K562 (cell line): ENCODE data around the gene AK2. TPM values are rescaled to one million over a fixed set of nuclear protein-coding genes. Genes with fewer than 3 reads are reported as not detected.

Experiments
- BCL6 ChIP-seq: fragments of 250-450 bp; sonication (Bioruptor Pico); IDR thresholded peaks from 2 replicates; pipeline ENCODE4 v1.4.0; 2020
- CCAR2 ChIP-seq: fragments of 200-400 bp; formaldehyde crosslinking; IDR thresholded peaks from 2 replicates; pipeline ENCODE4 v1.6.1; 2017; ENCODE audit warnings: mild to moderate bottlenecking, low read depth, low read length
- EP300 ChIP-seq: IDR thresholded peaks from 2 replicates; pipeline ENCODE4 v1.6.1; 2012; ENCODE audit warnings: low read length, improper control_type of control experiment
- HNRNPH1 ChIP-seq: fragments of 200-400 bp; formaldehyde crosslinking; optimal IDR thresholded peaks from 2 replicates; pipeline ENCODE3; 2017; ENCODE audit warnings: low read depth, mild to moderate bottlenecking, low read length, moderate library complexity
- MEF2D ChIP-seq: conservative IDR thresholded peaks from 2 replicates; pipeline ENCODE4 v1.6.1; 2016; ENCODE audit warnings: low read depth, missing genetic modification characterization, missing compliant biosample characterization
- PHF21A ChIP-seq: fragments of 450-650 bp; IDR thresholded peaks from 2 replicates; pipeline ENCODE4 v1.6.1; 2017; ENCODE audit warnings: low read depth, borderline replicate concordance
- RBM34 ChIP-seq: fragments of 200-400 bp; formaldehyde crosslinking; IDR thresholded peaks from 2 replicates; pipeline ENCODE4 v1.6.1; 2018; ENCODE audit warnings: low read length, borderline replicate concordance; ENCODE audit not compliant: insufficient read depth
- RREB1 ChIP-seq: fragments of 250-450 bp; sonication (Bioruptor Pico); IDR thresholded peaks from 2 replicates; pipeline ENCODE4 v1.4.0; 2020
- STAT6 ChIP-seq: sonication (generic); formaldehyde crosslinking; IDR thresholded peaks from 2 replicates; pipeline ENCODE4 v1.8.1; 2023; ENCODE audit warnings: mild to moderate bottlenecking, missing genetic modification reagents
- TAF9B ChIP-seq: fragments of 450-650 bp; IDR thresholded peaks from 2 replicates; pipeline ENCODE4 v1.6.1; 2018; ENCODE audit warnings: mild to moderate bottlenecking; ENCODE audit not compliant: partially characterized antibody
- TEAD2 ChIP-seq: fragments of 450-650 bp; IDR thresholded peaks from 2 replicates; pipeline ENCODE4 v1.6.1; 2016; ENCODE audit warnings: missing genetic modification characterization, control low read depth, missing compliant biosample characterization
- THRB ChIP-seq: fragments of 450-650 bp; formaldehyde crosslinking; conservative IDR thresholded peaks from 2 replicates; pipeline ENCODE4 v1.4.0; 2022; ENCODE audit warnings: mild to moderate bottlenecking, missing genetic modification characterization
- ZFP1 ChIP-seq: fragments of 450-650 bp; formaldehyde crosslinking; IDR thresholded peaks from 2 replicates; pipeline ENCODE4 v1.4.0; 2020; ENCODE audit warnings: mild to moderate bottlenecking, mixed read lengths
- ZNF184 ChIP-seq: sonication (generic); formaldehyde crosslinking; IDR thresholded peaks from 2 replicates; pipeline ENCODE4 v1.5.0; 2020; ENCODE audit warnings: missing genetic modification reagents
- ZNF384 ChIP-seq: IDR thresholded peaks from 2 replicates; pipeline ENCODE4 v1.6.1; 2012; ENCODE audit warnings: low read depth, low read length, improper control_type of control experiment
- ZNF444 ChIP-seq: fragments of 250-450 bp; sonication (Bioruptor Pico); IDR thresholded peaks from 2 replicates; pipeline ENCODE4 v1.4.0; 2020; ENCODE audit warnings: mild to moderate bottlenecking, moderate library complexity
- ZNF644 ChIP-seq: fragments of 200-800 bp; sonication (Bioruptor generic); IDR thresholded peaks from 2 replicates; pipeline ENCODE4 v1.6.1; 2016; ENCODE audit warnings: low read depth, missing genetic modification characterization, missing compliant biosample characterization
- polyA plus RNA-seq, 8 experiments: library from polyadenylated mRNA; depleted of rRNA in 4 of 8; stranded (reverse) in 5 of 8; unstranded in 3 of 8; fragments of >200 nt; fragmentation: Nextera tagmentation in 2 of 8; fragmentation: Illumina TruSeq in 1 of 8; extraction: Ambion mirVana in 2 of 8; extraction: Trizol in 1 of 8; gene quantifications; 2 replicates each; pipeline versions ENCODE4 v1.2.1 to v1.2.3, GENCODE V29; 2011 to 2014; ENCODE audit warnings: inconsistent platforms in 1 of 8, missing spikeins in 1 of 8
- total RNA-seq, 7 experiments: library from RNA; depleted of rRNA in 6 of 7; stranded (reverse); fragments of >200 nt in 6 of 7; fragmentation: Illumina TruSeq in 2 of 7; extraction: Trizol in 2 of 7; gene quantifications; 2 replicates each; pipeline versions ENCODE4 v1.2.1 to v1.2.3, GENCODE V29; 2011 to 2021; ENCODE audit warnings: low replicate concordance in 1 of 7

AK2 gene
- total and polyA plus RNA-seq, 9 of the 15 experiments (the other 6 are each of a cell fraction or from before 2014, with no cell fraction given): 105 to 1,050 (median 509) TPM

- TF ChIP-seq ZNF184 (CRISPR knock-in tag) (no peak), MEF2D (no peak), CCAR2 (no peak), ZNF384 (peak; percentile 42; the same call in 1 of the 2 replicates), BCL6 (0 out of 2 replicates have a peak, but pooled peaks have one; percentile 9), ZNF644 (tag) (no peak), EP300 (peak; percentile 20), RREB1 (CRISPR knock-in tag) (0 out of 2 replicates have a peak, but pooled peaks have one; percentile 49), STAT6 (CRISPR knock-in tag) (no peak), TEAD2 (tag) (no peak), ZFP1 (no peak), RBM34 (no peak), PHF21A (no peak), TAF9B (no peak), HNRNPH1 (no peak), ZNF444 (CRISPR knock-in tag) (no peak), THRB (CRISPR knock-in tag) (no peak)
These were observed 18.7 kb upstream of the AK2 start (continued) for GRCh38 chr1:33055210-33056008.
